KMS-11 (cell line): ENCODE data around the gene MAGI2.

Experiments used
- H2AFZ ChIP-seq: fragments of 200-600 bp; sonication (generic); 2 replicates; pipeline ENCODE4 v1.6.1; 2016; ENCODE audit warnings: antibody characterized with exemption, mixed run types, low read depth
- H3K27ac ChIP-seq: fragments of 200-600 bp; sonication (generic); 2 replicates; pipeline ENCODE4 v1.6.1; 2016; ENCODE audit warnings: mild to moderate bottlenecking, mixed run types
- H3K27me3 ChIP-seq: fragments of 200-600 bp; sonication (generic); 2 replicates; pipeline ENCODE4 v1.6.1; 2017; ENCODE audit warnings: mild to moderate bottlenecking, low read depth, mixed run types, moderate library complexity; ENCODE audit not compliant: insufficient read depth
- H3K36me3 ChIP-seq: fragments of 200-600 bp; sonication (generic); 2 replicates; pipeline ENCODE4 v1.6.1; 2017; ENCODE audit warnings: mild to moderate bottlenecking, mixed run types; ENCODE audit not compliant: insufficient read depth
- H3K4me1 ChIP-seq: fragments of 200-600 bp; sonication (generic); 2 replicates; pipeline ENCODE4 v1.6.1; 2016; ENCODE audit warnings: mild to moderate bottlenecking, low read depth, mixed run types; ENCODE audit not compliant: poor library complexity, severe bottlenecking
- H3K4me2 ChIP-seq: fragments of 200-600 bp; sonication (generic); 2 replicates; pipeline ENCODE4 v1.7.0; 2016; ENCODE audit warnings: mild to moderate bottlenecking, mixed run types
- H3K4me3 ChIP-seq: fragments of 200-600 bp; sonication (generic); IDR thresholded peaks from 2 replicates; pipeline ENCODE4 v1.6.1; 2017; ENCODE audit warnings: low read depth, low read length, mixed read lengths; ENCODE audit not compliant: insufficient read depth
- H3K79me2 ChIP-seq: fragments of 200-600 bp; sonication (generic); 2 replicates; pipeline ENCODE4 v1.6.1; 2016; ENCODE audit warnings: low read depth, mixed run types; ENCODE audit not compliant: insufficient read depth
- H3K9ac ChIP-seq: fragments of 200-600 bp; sonication (generic); 2 replicates; pipeline ENCODE4 v1.6.1; 2016; ENCODE audit warnings: mild to moderate bottlenecking, mixed run types
- H4K20me1 ChIP-seq: fragments of 200-600 bp; sonication (generic); 2 replicates; pipeline ENCODE4 v1.6.1; 2016; ENCODE audit warnings: mild to moderate bottlenecking, mixed run types; ENCODE audit not compliant: insufficient read depth
- TF ChIP-seq, protein P1 (sequence below): fragments of 200-600 bp; sonication (generic); conservative IDR thresholded peaks from 2 replicates; pipeline ENCODE4 v1.6.1; 2017; ENCODE audit warnings: low read depth, mild to moderate bottlenecking, antibody characterized with exemption, low read length, moderate library complexity, mixed read lengths

Gene MAGI2

GRCh38 chr7:78306634-78307033, 1146.8 kb downstream of the MAGI2 start:
- H3K27me3 ChIP-seq = no peaks in the 10 kb centered on the region
- H3K79me2 ChIP-seq = no peaks in the 10 kb centered on the region
- H3K27ac ChIP-seq = no peak overlapping the region
- no peaks in the 10 kb centered on the region for H3K36me3 ChIP-seq
- H3K4me3 ChIP-seq = no peak overlapping the region
- H2AFZ ChIP-seq = no peak overlapping the region
- no peak overlapping the region for H3K4me2 ChIP-seq
- H3K4me1 ChIP-seq = no peaks in the 10 kb centered on the region
- TF ChIP-seq, protein P1, sequence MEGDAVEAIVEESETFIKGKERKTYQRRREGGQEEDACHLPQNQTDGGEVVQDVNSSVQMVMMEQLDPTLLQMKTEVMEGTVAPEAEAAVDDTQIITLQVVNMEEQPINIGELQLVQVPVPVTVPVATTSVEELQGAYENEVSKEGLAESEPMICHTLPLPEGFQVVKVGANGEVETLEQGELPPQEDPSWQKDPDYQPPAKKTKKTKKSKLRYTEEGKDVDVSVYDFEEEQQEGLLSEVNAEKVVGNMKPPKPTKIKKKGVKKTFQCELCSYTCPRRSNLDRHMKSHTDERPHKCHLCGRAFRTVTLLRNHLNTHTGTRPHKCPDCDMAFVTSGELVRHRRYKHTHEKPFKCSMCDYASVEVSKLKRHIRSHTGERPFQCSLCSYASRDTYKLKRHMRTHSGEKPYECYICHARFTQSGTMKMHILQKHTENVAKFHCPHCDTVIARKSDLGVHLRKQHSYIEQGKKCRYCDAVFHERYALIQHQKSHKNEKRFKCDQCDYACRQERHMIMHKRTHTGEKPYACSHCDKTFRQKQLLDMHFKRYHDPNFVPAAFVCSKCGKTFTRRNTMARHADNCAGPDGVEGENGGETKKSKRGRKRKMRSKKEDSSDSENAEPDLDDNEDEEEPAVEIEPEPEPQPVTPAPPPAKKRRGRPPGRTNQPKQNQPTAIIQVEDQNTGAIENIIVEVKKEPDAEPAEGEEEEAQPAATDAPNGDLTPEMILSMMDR = no peak
- no peak overlapping the region for H3K9ac ChIP-seq
- H4K20me1 ChIP-seq = no peaks in the 10 kb centered on the region

GRCh38 chr7:78301407-78301806, 1152.1 kb downstream of the MAGI2 start:
- Histone ChIP-seq H3K4me1 (no peaks in the 10 kb centered on the region), H3K36me3 (no peaks in the 10 kb centered on the region), H2AFZ (no peak overlapping the region), H3K4me2 (no peak overlapping the region), H3K4me3 (no peak overlapping the region), H3K9ac (no peak overlapping the region), H3K27ac (no peak overlapping the region), H4K20me1 (no peaks in the 10 kb centered on the region), H3K27me3 (no peaks in the 10 kb centered on the region), H3K79me2 (no peaks in the 10 kb centered on the region)
- TF ChIP-seq, protein P1 = no peak

GRCh38 chr7:78299088-78299487, 1154.4 kb downstream of the MAGI2 start:
- no peaks in the 10 kb centered on the region for H3K27me3 ChIP-seq
- H2AFZ ChIP-seq = no peak overlapping the region
- TF ChIP-seq, protein P1 = no peak
- no peaks in the 10 kb centered on the region for H3K79me2 ChIP-seq
- H3K4me2 ChIP-seq = no peak overlapping the region
- H3K36me3 ChIP-seq = no peaks in the 10 kb centered on the region
- H3K27ac ChIP-seq = no peak overlapping the region
- H3K4me3 ChIP-seq = no peak overlapping the region
- H4K20me1 ChIP-seq = no peaks in the 10 kb centered on the region
- no peaks in the 10 kb centered on the region for H3K4me1 ChIP-seq
- no peak overlapping the region for H3K9ac ChIP-seq

DNA sequence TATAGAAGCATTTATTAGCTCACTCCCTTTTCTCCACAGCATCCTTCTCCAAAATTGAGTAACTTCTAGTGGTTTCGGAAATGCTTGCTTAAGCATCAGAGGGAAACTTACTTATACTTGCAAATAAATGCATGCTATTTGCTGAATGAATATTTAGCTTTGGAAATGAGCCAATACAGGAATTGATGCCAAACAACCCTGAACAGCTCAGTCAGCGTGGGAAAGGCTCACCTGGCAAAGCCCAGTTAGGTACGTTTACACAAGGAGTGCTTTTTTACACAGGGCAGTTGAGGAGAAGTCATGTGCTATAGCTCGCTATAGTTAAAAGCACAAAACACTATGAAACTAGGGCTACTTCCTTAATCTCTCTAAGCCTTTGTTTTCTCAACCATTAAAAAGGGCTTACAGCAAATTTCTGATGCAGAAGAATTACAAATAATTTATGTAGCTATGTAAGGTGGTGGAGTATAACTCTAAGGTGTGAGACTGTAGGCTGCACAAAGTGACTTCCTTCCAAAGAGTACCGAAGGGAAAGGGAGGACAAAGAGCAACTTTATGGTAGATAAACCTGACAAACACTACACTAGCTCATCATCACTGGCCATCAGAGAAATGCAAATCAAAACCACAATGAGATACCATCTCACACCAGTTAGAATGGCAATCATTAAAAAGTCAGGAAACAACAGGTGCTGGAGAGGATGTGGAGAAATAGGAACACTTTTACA, 1156.7 kb downstream of the MAGI2 start:
- Histone ChIP-seq H2AFZ (no peak overlapping the region), H3K9ac (no peak overlapping the region), H3K79me2 (no peaks in the 10 kb centered on the region), H3K4me3 (no peak overlapping the region), H3K4me1 (no peaks in the 10 kb centered on the region), H3K4me2 (no peak overlapping the region), H3K36me3 (no peaks in the 10 kb centered on the region), H3K27ac (no peak overlapping the region), H3K27me3 (no peaks in the 10 kb centered on the region), H4K20me1 (no peaks in the 10 kb centered on the region)
- TF ChIP-seq, protein P1 = no peak
